Neutrophil (primary cell): ENCODE results near the gene MILR1.
"Not testable (repeated sequence)": the region's sequence is repeated elsewhere in the genome, so short reads cannot be mapped to it uniquely, and the experiment has no call there.

Experiments
- H3K27ac ChIP-seq: fragments of 200-600 bp; sonication (generic); 2 replicates; pipeline ENCODE4 v1.5.1; 2016; ENCODE audit warnings: mild to moderate bottlenecking, moderate library complexity
- H3K27me3 ChIP-seq: fragments of 200-600 bp; sonication (generic); 2 replicates; pipeline ENCODE4 v1.6.0; 2016; ENCODE audit warnings: mild to moderate bottlenecking
- H3K36me3 ChIP-seq: fragments of 200-600 bp; sonication (generic); 2 replicates; pipeline ENCODE4 v1.5.1; 2017
- H3K4me1 ChIP-seq, 2 experiments: fragments of 200-600 bp in 1 of 2; sonication (generic) in 1 of 2; 1 replicate in 1 of 2; 2 replicates in 1 of 2; pipeline versions ENCODE4 v1.5.1 to v1.6.1; 2013 to 2016; ENCODE audit warnings: low read depth in 1 of 2, low read length in 1 of 2, mild to moderate bottlenecking in 1 of 2, moderate library complexity in 1 of 2; ENCODE audit not compliant: control insufficient read depth in 1 of 2, insufficient read depth in 1 of 2
- H3K4me3 ChIP-seq, 2 experiments: fragments of 200-600 bp in 1 of 2; sonication (generic) in 1 of 2; 1 replicate in 1 of 2; 2 replicates in 1 of 2; pipeline ENCODE4 v1.5.1; 2013 to 2016; ENCODE audit warnings: low read depth in 1 of 2, low read length in 1 of 2, mild to moderate bottlenecking in 1 of 2, moderate library complexity in 1 of 2
- H3K9me3 ChIP-seq: fragments of 200-600 bp; sonication (generic); 2 replicates; pipeline ENCODE4 v1.5.1; 2016
- CTCF ChIP-seq: fragments of 200-600 bp; sonication (generic); IDR thresholded peaks from 2 replicates; pipeline ENCODE4 v1.5.1; 2016; ENCODE audit warnings: antibody characterized with exemption

MILR1 gene

GRCh38 chr17:64412944-64413381 is 36.0 kb upstream of the MILR1 start:
- Histone ChIP-seq H3K36me3 (no peaks in the 10 kb centered on the region), H3K27ac (peak overlapping the region; percentile 88), H3K4me1 (peaks cover 38 to 44% of the 10 kb centered on the region in 2 experiments), H3K9me3 (no peaks in the 10 kb centered on the region), H3K4me3 (no peak overlapping the region), H3K27me3 (no peaks in the 10 kb centered on the region)
- no peak for TF ChIP-seq CTCF

- no peak for TF ChIP-seq CTCF
- no peak overlapping the region for H3K4me3 ChIP-seq
- peak overlapping the region; percentile 88 for H3K27ac ChIP-seq
Measured at GRCh38 chr17:64413513-64413912, 35.4 kb upstream of the MILR1 start.

GRCh38 chr17:64418506-64419339 is 30.2 kb upstream of the MILR1 start:
- H3K4me3 ChIP-seq, result no peak overlapping the region
- H3K27me3 ChIP-seq, result no peaks in the 10 kb centered on the region
- H3K27ac ChIP-seq, result peak overlapping the region; percentile 6
- TF ChIP-seq CTCF, result peak; percentile 73
- peaks cover 5 to 17% of the 10 kb centered on the region in 2 experiments for H3K4me1 ChIP-seq
- H3K9me3 ChIP-seq, result no peaks in the 10 kb centered on the region
- H3K36me3 ChIP-seq, result no peaks in the 10 kb centered on the region

More at GRCh38 chr17:64413513-64413912, 35.4 kb upstream of the MILR1 start:
- peaks cover 36 to 44% of the 10 kb centered on the region in 2 experiments for H3K4me1 ChIP-seq
- H3K27me3 ChIP-seq, result no peaks in the 10 kb centered on the region
- H3K36me3 ChIP-seq, result no peaks in the 10 kb centered on the region
- H3K9me3 ChIP-seq, result no peaks in the 10 kb centered on the region

- H3K9me3 ChIP-seq, result no peaks in the 10 kb centered on the region
- no peaks in the 10 kb centered on the region for H3K27me3 ChIP-seq
- no peaks in the 10 kb centered on the region for H3K36me3 ChIP-seq
- peak; percentile 76 for TF ChIP-seq CTCF
- H3K4me3 ChIP-seq, result no peak overlapping the region
- no peak overlapping the region for H3K27ac ChIP-seq
- peaks cover 5 to 16% of the 10 kb centered on the region in 2 experiments for H3K4me1 ChIP-seq
Measured at GRCh38 chr17:64420143-64420670, 28.7 kb upstream of the MILR1 start.

- H3K27ac ChIP-seq, H3K4me3 ChIP-seq, H3K36me3 ChIP-seq, H3K9me3 ChIP-seq, H3K27me3 ChIP-seq: not testable (repeated sequence)
- peaks cover 5 to 16% of the 10 kb centered on the region in 2 experiments for H3K4me1 ChIP-seq
Measured at GRCh38 chr17:64422121-64422520, 26.8 kb upstream of the MILR1 start.

- TF ChIP-seq CTCF, result no peak
- Histone ChIP-seq H3K36me3 (no peaks in the 10 kb centered on the region), H3K4me1 (peaks cover under 1 to 9% of the 10 kb centered on the region in 2 experiments), H3K9me3 (no peaks in the 10 kb centered on the region), H3K4me3 (no peak overlapping the region), H3K27ac (no peak overlapping the region), H3K27me3 (no peaks in the 10 kb centered on the region)
Measured at GRCh38 chr17:64423881-64424280, 25.0 kb upstream of the MILR1 start.
